ENCODE results near the gene LYPD6B.

The LYPD6B gene

GRCh38 chr2:149040451-149040850, 2.0 kb downstream of the LYPD6B start:
- no peak overlapping the region for H3K27ac ChIP-seq (ENCODE audit: low read depth, low read length, poor library complexity, severe bottlenecking)
- no peaks in the 10 kb centered on the region for H3K9me2 ChIP-seq (ENCODE audit: low read depth, low read length)
- peak; percentile 82 for TF ChIP-seq CTCF (IDR thresholded peaks at IDR 0.05; ENCODE audit: low read length)
- TF ChIP-seq EZH2 (IDR thresholded peaks at IDR 0.05; ENCODE audit: borderline replicate concordance, low read length): no peak
- no peaks in the 10 kb centered on the region for H3F3A ChIP-seq (ENCODE audit: insufficient read depth, low read length)
- H3K9me3 ChIP-seq (ENCODE audit: low read length): no peaks in the 10 kb centered on the region
- no peaks in the 10 kb centered on the region for H3K36me3 ChIP-seq (ENCODE audit: insufficient read depth, low read length)
- no peaks in the 10 kb centered on the region for H3K79me2 ChIP-seq (ENCODE audit: insufficient read depth, low read length)
- no peak overlapping the region for H2AFZ ChIP-seq (ENCODE audit: low read length)
- H3K4me2 ChIP-seq (ENCODE audit: low read length): no peak overlapping the region
- no peak overlapping the region for H3K9ac ChIP-seq (ENCODE audit: low read length)
- peaks cover 34% of the 10 kb centered on the region for H3K4me1 ChIP-seq (ENCODE audit: insufficient read depth, low read length, severe bottlenecking)
- no peaks in the 10 kb centered on the region for H4K20me1 ChIP-seq (ENCODE audit: insufficient read depth, low read length)
- no peaks in the 10 kb centered on the region for H3K27me3 ChIP-seq (ENCODE audit: insufficient read depth, low read length)
- H3K4me3 ChIP-seq (ENCODE audit: low read depth, low read length, poor library complexity, severe bottlenecking): no peak overlapping the region

GRCh38 chr2:149041482-149041881, 3.0 kb downstream of the LYPD6B start:
- Histone ChIP-seq H3K4me1 (ENCODE audit: insufficient read depth, low read length, severe bottlenecking) (peaks cover 28% of the 10 kb centered on the region), H3K4me3 (ENCODE audit: low read depth, low read length, poor library complexity, severe bottlenecking) (no peak overlapping the region), H3K79me2 (ENCODE audit: insufficient read depth, low read length) (no peaks in the 10 kb centered on the region), H3K9me3 (ENCODE audit: low read length) (peaks cover 2% of the 10 kb centered on the region; the same call in 1 of the 2 replicates), H4K20me1 (ENCODE audit: insufficient read depth, low read length) (no peaks in the 10 kb centered on the region), H3K9me2 (ENCODE audit: low read depth, low read length) (no peaks in the 10 kb centered on the region), H3K27ac (ENCODE audit: low read depth, low read length, poor library complexity, severe bottlenecking) (no peak overlapping the region), H3K4me2 (ENCODE audit: low read length) (no peak overlapping the region), H2AFZ (ENCODE audit: low read length) (no peak overlapping the region), H3F3A (ENCODE audit: insufficient read depth, low read length) (no peaks in the 10 kb centered on the region), H3K9ac (ENCODE audit: low read length) (no peak overlapping the region), H3K27me3 (ENCODE audit: insufficient read depth, low read length) (no peaks in the 10 kb centered on the region), H3K36me3 (ENCODE audit: insufficient read depth, low read length) (no peaks in the 10 kb centered on the region)
- no peak for TF ChIP-seq EZH2 (IDR thresholded peaks at IDR 0.05; ENCODE audit: borderline replicate concordance, low read length)
- no peak for TF ChIP-seq CTCF (IDR thresholded peaks at IDR 0.05; ENCODE audit: low read length)

GRCh38 chr2:149042881-149043280, 4.4 kb downstream of the LYPD6B start:
- Histone ChIP-seq H3F3A (ENCODE audit: insufficient read depth, low read length) (no peaks in the 10 kb centered on the region), H4K20me1 (ENCODE audit: insufficient read depth, low read length) (no peaks in the 10 kb centered on the region), H3K79me2 (ENCODE audit: insufficient read depth, low read length) (no peaks in the 10 kb centered on the region), H3K36me3 (ENCODE audit: insufficient read depth, low read length) (no peaks in the 10 kb centered on the region), H2AFZ (ENCODE audit: low read length) (no peak overlapping the region), H3K9me3 (ENCODE audit: low read length) (peaks cover 2% of the 10 kb centered on the region; the same call in 1 of the 2 replicates), H3K9ac (ENCODE audit: low read length) (no peak overlapping the region), H3K4me3 (ENCODE audit: low read depth, low read length, poor library complexity, severe bottlenecking) (no peak overlapping the region), H3K4me1 (ENCODE audit: insufficient read depth, low read length, severe bottlenecking) (peaks cover 14% of the 10 kb centered on the region), H3K4me2 (ENCODE audit: low read length) (no peak overlapping the region), H3K27me3 (ENCODE audit: insufficient read depth, low read length) (no peaks in the 10 kb centered on the region), H3K27ac (ENCODE audit: low read depth, low read length, poor library complexity, severe bottlenecking) (no peak overlapping the region), H3K9me2 (ENCODE audit: low read depth, low read length) (no peaks in the 10 kb centered on the region)
- no peak for TF ChIP-seq EZH2 (IDR thresholded peaks at IDR 0.05; ENCODE audit: borderline replicate concordance, low read length)
- no peak for TF ChIP-seq CTCF (IDR thresholded peaks at IDR 0.05; ENCODE audit: low read length)

Data from OCI-LY1 (cell line).